ENCODE results near the gene CAMK1D. TPM values are rescaled to one million over a fixed set of nuclear protein-coding genes. Genes with fewer than 3 reads are reported as not detected.
"Not testable (repeated sequence)": the region's sequence is repeated elsewhere in the genome, so short reads cannot be mapped to it uniquely, and the experiment has no call there.

The CAMK1D gene
- total and polyA plus RNA-seq, 2 experiments from 2014 or later, result 4.6 to 7.2 TPM

- not testable (repeated sequence) for ATAC-seq; H4K20me1 ChIP-seq (replicated peaks; ENCODE audit: insufficient read depth); H3K36me3 Mint-ChIP-seq (ENCODE audit: low read depth); H3K27me3 ChIP-seq (ENCODE audit: insufficient read depth); DNase-seq (ENCODE audit: low spot score); H3K36me3 ChIP-seq (ENCODE audit: insufficient read depth); H3F3A ChIP-seq (replicated peaks; ENCODE audit: low read depth); H3K4me3 ChIP-seq; H3K27ac ChIP-seq (ENCODE audit: low read depth); H2AFZ ChIP-seq; H3K27ac Mint-ChIP-seq; H3K9me3 Mint-ChIP-seq; H3K9me2 ChIP-seq (ENCODE audit: insufficient read depth)
- Mint-ChIP-seq H3K4me3 (peak overlapping the region; percentile 17; the same call in 1 of the 3 replicates), H3K27me3 (ENCODE audit: insufficient read depth, low read depth, poor library complexity) (peaks cover 18% of the 10 kb centered on the region), H3K4me1 (peaks cover 42% of the 10 kb centered on the region)
- H3K4me2 ChIP-seq, result 0 out of 2 replicates have a peak overlapping the region, but pooled peaks have one; percentile 72
- peaks cover 16% of the 10 kb centered on the region; the same call in 1 of the 2 replicates for H3K79me2 ChIP-seq (replicated peaks; ENCODE audit: insufficient read depth)
- H3K4me1 ChIP-seq (ENCODE audit: insufficient read depth), result peaks cover 28% of the 10 kb centered on the region
Measured at GRCh38 chr10:12361115-12361514, 11.8 kb downstream of the CAMK1D start.

GRCh38 chr10:12364559-12364958, 15.2 kb downstream of the CAMK1D start:
- Mint-ChIP-seq H3K27ac (peak overlapping the region; percentile 59; the same call in 1 of the 2 replicates), H3K4me1 (peaks cover 22% of the 10 kb centered on the region), H3K27me3 (ENCODE audit: insufficient read depth, low read depth, poor library complexity) (peaks cover 5% of the 10 kb centered on the region), H3K4me3 (no peak overlapping the region), H3K36me3 (ENCODE audit: low read depth) (no peaks in the 10 kb centered on the region), H3K9me3 (no peaks in the 10 kb centered on the region)
- Histone ChIP-seq H3K4me3 (no peak overlapping the region), H2AFZ (no peak overlapping the region), H3K4me1 (ENCODE audit: insufficient read depth) (peaks cover 16% of the 10 kb centered on the region), H4K20me1 (replicated peaks; ENCODE audit: insufficient read depth) (no peaks in the 10 kb centered on the region), H3K27me3 (ENCODE audit: insufficient read depth) (no peaks in the 10 kb centered on the region), H3K4me2 (no peak overlapping the region), H3K79me2 (replicated peaks; ENCODE audit: insufficient read depth) (peaks cover 7% of the 10 kb centered on the region; the same call in 1 of the 2 replicates), H3K27ac (ENCODE audit: low read depth) (no peak overlapping the region), H3F3A (replicated peaks; ENCODE audit: low read depth) (no peaks in the 10 kb centered on the region), H3K36me3 (ENCODE audit: insufficient read depth) (no peaks in the 10 kb centered on the region), H3K9me2 (ENCODE audit: insufficient read depth) (no peaks in the 10 kb centered on the region)
- DNase-seq (ENCODE audit: low spot score) (no peak), ATAC-seq (no peak)
- TF ChIP-seq EZH2 (IDR thresholded peaks at IDR 0.05; ENCODE audit: low read depth, unreplicated experiment) (no peak), CREB1 (CRISPR knock-in tag; IDR thresholded peaks at IDR 0.05; ENCODE audit: low read depth) (no peak), STAT1 (IDR thresholded peaks at IDR 0.05; ENCODE audit: unreplicated experiment) (no peak), JUNB (IDR thresholded peaks at IDR 0.05; ENCODE audit: unreplicated experiment) (no peak), ZNF114 (CRISPR knock-in tag; IDR thresholded peaks at IDR 0.05) (no peak)

GRCh38 chr10:12367272-12367671, 17.9 kb downstream of the CAMK1D start:
- H3K36me3 Mint-ChIP-seq (ENCODE audit: low read depth), result no peaks in the 10 kb centered on the region
- no peaks in the 10 kb centered on the region for H3K36me3 ChIP-seq (ENCODE audit: insufficient read depth)
- DNase-seq (ENCODE audit: low spot score), result no peak
- no peak overlapping the region for H3K4me3 ChIP-seq
- H3K4me2 ChIP-seq, result no peak overlapping the region
- no peaks in the 10 kb centered on the region for H4K20me1 ChIP-seq (replicated peaks; ENCODE audit: insufficient read depth)
- no peaks in the 10 kb centered on the region for H3K27me3 ChIP-seq (ENCODE audit: insufficient read depth)
- H3K4me1 ChIP-seq (ENCODE audit: insufficient read depth), result no peaks in the 10 kb centered on the region
- H3K9me3 Mint-ChIP-seq, result no peaks in the 10 kb centered on the region
- no peak overlapping the region for H3K4me3 Mint-ChIP-seq
- no peak for ATAC-seq
- no peaks in the 10 kb centered on the region for H3K9me2 ChIP-seq (ENCODE audit: insufficient read depth)
- H3K27ac ChIP-seq (ENCODE audit: low read depth), result no peak overlapping the region
- H3F3A ChIP-seq (replicated peaks; ENCODE audit: low read depth), result no peaks in the 10 kb centered on the region
- no peak overlapping the region for H2AFZ ChIP-seq
- peaks cover 5% of the 10 kb centered on the region for H3K27me3 Mint-ChIP-seq (ENCODE audit: insufficient read depth, low read depth, poor library complexity)
- no peak overlapping the region for H3K27ac Mint-ChIP-seq
- no peaks in the 10 kb centered on the region for H3K4me1 Mint-ChIP-seq
- peaks cover 7% of the 10 kb centered on the region; the same call in 1 of the 2 replicates for H3K79me2 ChIP-seq (replicated peaks; ENCODE audit: insufficient read depth)
- TF ChIP-seq ETS1 (IDR thresholded peaks at IDR 0.05) (no peak), REST (IDR thresholded peaks at IDR 0.05; ENCODE audit: unreplicated experiment) (no peak), EZH2 (IDR thresholded peaks at IDR 0.05; ENCODE audit: low read depth, unreplicated experiment) (no peak)
